Measurements from ENCODE around the gene TUBA8.
"Not testable (repeated sequence)": the region's sequence is repeated elsewhere in the genome, so short reads cannot be mapped to it uniquely, and the experiment has no call there.

TUBA8 gene

DNA sequence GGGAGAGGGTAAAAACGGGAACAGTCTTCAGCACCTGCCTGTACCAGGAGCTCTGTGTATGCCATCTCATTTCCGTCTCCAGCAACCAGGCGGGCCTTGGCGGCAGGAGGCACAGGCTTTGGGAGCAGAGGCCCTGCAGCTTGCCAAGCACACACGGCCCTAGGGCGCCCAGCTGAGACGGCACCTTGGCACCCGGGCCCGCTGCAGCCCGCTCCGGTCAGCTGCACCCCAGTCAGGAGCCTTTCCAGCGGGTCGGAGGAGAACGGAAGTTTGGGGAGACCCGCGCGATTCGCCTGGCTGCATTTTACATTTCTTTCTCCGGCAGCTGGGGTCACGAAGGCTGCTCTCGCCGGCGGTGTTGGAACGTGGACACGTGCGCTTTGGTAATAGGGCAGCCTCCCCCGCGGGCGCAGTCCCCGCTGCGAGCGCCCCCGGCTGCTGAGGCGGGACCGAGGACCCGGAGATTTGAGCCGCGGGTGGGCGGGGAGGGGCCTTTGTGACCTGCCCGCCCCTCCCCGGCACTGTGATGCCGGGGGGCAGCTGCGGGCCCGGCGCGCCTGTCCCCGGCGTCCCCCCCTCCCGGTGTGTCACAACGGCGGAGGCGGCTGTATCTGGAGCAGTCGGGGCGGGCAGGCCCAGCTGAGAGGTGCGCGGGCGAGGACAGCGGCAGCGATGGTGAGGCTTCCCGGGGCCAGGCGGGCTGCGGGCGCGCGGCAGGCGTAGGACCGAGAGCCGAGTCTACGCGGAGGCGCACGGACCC lies at the start of gene TUBA8:
Gene TUBA8 (plus strand): TSS at position 616 of the 760 bp plus-strand sequence. CDS start 57 bp downstream, at position 673.
- DNase-seq = peak; percentile 54

GRCh38 chr22:18062421-18062820 lies 48.2 kb upstream of the TUBA8 start:
- DNase-seq = no peak

DNA sequence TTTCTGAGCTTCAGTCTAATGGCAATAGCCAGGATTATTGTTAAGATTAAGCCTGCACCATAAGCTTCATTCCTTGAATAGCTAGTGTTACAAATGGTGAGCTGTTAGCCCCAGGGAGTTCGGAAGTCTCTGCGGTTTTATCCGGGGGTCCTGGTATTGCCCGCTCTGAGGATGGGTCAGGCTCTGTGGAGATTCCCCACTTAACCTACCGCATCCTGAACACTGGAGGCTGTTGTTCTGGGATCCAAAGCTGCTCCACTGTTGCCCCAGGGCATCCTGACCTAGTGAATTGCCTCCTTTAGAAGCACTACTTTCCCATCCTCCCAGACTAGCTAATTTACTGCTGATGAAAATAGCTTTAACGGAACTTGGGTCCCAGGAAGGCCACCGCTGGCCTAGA lies 47.3 kb upstream of the TUBA8 start:
- no peak for DNase-seq

DNA sequence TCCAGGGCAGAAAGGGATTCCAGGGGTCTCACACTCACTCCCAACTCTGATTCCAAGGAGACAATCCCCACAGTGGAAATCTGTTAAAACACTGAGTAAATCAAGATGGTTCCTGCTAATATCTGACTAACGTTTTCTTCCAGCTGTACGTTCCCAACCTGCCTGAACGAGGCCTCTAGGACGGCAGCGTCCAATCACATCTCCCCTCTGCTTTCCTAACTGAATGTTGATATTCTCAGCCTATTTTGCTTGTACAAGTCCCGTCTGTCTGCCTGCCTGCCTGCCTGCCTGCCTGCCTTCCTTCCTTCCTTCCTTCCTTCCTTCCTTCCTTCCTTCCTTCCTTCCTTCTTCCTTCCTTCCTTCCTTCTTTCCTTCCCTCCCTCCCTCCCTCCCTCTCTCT lies 46.9 kb upstream of the TUBA8 start:
- DNase-seq = not testable (repeated sequence)

GRCh38 chr22:18064636-18065035 lies 46.0 kb upstream of the TUBA8 start:
- no peak for DNase-seq

- no peak for DNase-seq
Observed at GRCh38 chr22:18065256-18065655, 45.4 kb upstream of the TUBA8 start.

DNA sequence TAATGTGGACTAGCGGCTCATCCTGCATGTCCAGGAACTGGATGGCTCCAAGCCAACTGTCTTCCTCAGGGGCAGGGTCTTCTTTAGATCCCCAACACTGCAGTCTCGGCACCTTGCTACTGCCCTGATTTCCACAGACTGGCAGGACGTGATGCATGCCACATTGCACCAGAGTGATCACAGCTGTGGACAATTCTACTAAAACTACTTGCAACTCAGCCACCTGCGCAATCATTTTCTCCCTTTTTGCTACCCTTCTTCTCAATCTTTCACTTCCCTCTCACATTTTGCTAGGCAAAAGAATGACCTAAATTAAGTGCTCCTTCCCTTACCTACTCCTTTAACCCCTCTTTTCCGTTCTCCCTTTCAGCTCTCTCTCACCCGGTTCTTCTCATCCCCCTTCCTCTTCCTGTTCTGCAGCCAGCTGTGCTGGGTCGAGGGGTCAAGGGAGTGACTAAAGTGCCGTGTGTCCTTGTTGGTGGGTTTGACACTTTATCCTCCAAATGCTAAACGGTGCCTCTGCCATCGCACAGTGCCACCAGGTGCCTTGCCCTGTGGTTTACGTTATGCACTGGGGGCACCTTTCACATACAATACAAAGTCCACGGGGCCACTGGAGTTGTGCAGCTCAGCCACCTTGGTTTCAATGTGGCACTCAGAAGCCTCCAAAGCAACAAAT lies 44.3 kb upstream of the TUBA8 start:
- no peak for DNase-seq

- DNase-seq = no peak
Observed at GRCh38 chr22:18067121-18067520, 43.5 kb upstream of the TUBA8 start.

- DNase-seq = no peak
Observed at GRCh38 chr22:18067548-18068341, 42.9 kb upstream of the TUBA8 start.

DNA sequence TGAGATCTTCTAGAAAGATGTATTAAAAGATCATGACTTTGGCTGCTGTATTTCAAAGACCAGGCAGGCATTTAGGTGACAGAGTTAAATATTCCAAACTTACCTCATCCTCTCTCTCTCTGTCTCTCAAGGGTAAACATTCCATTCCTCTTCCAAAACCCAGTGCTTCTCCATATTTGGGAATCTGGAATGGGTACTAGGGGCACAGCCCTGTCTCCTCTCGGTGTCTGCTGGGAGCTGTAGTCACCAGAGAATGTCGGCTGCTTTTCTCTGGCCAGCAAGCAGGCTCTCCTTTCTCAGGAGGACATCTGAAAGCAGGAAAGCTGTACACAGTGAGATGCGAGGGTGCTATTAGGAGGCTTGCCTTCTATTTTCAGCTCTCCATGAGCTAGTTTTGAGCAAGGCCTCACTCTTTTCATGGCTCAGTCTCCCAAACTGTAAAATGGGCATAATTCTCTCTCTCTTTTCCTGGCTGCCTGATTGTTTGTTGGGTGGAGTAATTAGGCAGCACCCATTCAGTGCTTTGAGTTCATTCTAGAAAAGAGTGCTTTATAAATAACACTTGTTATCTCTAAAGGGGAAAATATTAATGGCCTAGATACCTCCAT lies 42.1 kb upstream of the TUBA8 start:
- no peak for DNase-seq

DNA sequence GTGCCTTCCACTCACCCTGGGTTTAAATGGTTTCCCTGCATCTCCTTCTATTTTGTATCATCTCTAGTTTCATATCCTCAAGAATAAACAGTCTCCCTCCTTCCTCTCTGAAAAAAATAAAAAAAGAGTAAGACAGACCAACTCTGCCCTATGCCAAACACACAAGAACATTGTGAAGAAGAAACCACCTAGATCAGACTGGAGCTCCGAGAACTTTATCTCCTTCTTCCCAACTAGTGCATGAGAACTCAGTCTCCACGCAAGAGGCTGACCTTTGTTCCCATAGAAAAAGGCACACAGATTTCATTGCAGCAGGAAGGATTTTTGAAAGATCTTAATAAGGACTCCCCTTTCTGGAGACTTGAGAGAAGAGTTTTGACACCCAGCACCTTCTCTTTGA lies 41.6 kb upstream of the TUBA8 start:
- no peak for DNase-seq

- no peak for DNase-seq
Observed at GRCh38 chr22:18070041-18070440, 40.6 kb upstream of the TUBA8 start.

DNA sequence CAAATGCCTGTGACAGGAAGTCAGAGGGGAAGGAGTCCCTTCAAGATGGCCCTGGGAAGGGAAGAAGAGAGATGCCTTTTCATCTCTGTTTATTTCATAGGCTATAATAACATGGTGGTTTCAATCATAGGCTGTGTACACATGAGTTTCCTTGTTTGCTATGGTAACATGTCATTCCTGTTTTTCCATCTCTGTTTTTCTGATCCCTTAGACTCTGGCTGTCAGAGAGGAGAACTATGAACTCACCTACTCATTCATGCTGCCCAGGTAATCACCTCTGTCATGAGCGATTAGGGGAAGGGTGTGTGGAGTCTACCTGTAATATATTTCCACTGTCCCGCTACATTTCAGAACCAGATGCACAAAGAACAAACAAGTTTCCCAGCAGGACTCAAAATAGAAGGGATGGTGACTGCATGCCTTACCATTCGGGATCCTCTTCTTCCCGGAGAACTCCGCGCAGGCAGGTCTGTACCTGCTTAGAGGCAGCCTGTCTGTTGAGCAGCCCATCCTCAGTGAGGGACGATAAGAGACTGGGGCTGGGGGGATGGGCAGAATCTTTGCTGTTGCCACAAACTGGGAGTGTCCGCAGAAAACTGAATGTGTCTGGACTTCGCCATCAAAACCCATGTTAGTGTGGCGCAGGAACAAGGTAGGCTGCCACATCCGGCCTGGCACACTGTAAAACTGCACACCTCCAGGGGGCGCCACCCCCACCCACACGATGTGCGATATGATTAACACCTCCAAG lies 39.9 kb upstream of the TUBA8 start:
- no peak for DNase-seq

DNA sequence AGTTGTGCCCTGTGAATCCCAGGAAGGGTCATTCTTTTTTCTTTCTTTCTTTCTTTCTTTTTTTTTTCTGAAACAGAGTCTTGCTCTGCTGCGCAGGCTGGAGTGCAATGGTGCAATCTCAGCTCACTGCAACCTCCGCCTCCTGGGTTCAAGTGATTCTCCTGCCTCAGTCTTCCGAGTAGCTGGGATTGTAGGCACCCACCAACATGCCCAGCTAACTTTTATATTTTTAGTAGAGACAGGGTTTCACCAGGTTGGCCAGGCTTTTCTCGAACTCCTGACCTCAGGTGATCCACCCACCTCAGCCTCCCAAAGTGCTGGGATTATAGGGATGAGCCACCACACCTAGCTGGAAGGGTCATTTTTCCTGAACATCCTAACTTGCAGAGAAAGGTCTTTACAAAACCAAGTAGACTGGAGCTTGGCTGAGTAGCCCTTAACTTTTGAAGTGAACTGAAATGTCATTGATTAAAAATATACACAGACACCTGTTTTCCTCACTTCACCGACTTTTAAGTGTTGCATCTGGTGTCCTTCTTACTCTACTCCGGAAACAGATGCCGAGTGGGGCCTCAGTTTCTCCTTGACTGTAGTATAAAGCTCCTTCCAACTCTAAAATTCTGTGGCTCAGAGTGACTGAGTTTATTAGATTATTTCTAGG lies 39.2 kb upstream of the TUBA8 start:
- not testable (repeated sequence) for DNase-seq

DNA sequence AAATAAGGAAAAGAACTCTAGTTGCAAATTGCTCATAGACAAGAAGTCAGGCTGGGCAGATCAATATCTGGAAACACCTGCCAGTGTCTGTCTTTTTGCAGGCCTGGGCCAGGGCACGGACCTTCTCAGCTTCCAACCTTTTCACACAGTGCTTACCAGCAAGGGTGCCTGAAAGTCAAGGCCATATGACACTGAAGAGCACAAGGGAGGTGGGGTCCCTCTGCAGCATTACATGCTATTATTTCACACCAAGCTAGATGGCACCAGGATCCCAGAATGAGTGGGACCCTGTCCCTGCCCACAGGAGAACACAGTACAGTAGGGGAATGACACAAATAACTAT lies 38.7 kb upstream of the TUBA8 start:
- no peak for DNase-seq

- no peak for DNase-seq
Observed at GRCh38 chr22:18073467-18073866, 37.1 kb upstream of the TUBA8 start.

- DNase-seq = not testable (repeated sequence)
Observed at GRCh38 chr22:18073927-18074326, 36.7 kb upstream of the TUBA8 start.

DNA sequence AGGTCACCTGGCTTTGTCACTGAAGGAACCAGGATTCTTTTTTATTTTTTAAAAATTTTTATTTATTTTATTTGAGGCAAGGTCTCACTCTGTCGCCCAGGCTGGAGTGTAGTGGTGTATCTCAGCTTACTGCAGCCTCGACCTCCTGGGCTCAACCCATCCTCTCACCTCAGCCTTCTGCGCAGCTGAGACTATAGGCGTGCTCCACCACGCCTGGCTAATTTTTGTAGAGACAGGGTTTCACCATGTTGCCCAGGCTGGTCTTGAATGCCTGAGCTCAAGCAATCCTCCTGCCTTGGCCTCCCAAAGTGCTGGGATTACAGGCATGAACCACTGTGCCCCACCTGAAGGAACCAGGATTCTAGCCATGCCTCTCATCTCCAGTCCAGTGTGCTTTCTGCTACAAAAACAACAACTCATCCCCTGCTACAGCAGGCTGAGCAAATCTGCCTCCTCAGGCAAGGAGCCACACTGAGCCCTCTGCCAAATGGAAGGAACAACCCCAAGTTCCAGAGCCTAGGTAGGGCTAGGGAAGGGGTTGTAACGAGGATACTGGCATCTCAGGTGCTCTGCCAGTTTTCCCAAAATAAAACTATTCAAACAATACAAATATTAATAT lies 35.4 kb upstream of the TUBA8 start:
- no peak for DNase-seq

DNA sequence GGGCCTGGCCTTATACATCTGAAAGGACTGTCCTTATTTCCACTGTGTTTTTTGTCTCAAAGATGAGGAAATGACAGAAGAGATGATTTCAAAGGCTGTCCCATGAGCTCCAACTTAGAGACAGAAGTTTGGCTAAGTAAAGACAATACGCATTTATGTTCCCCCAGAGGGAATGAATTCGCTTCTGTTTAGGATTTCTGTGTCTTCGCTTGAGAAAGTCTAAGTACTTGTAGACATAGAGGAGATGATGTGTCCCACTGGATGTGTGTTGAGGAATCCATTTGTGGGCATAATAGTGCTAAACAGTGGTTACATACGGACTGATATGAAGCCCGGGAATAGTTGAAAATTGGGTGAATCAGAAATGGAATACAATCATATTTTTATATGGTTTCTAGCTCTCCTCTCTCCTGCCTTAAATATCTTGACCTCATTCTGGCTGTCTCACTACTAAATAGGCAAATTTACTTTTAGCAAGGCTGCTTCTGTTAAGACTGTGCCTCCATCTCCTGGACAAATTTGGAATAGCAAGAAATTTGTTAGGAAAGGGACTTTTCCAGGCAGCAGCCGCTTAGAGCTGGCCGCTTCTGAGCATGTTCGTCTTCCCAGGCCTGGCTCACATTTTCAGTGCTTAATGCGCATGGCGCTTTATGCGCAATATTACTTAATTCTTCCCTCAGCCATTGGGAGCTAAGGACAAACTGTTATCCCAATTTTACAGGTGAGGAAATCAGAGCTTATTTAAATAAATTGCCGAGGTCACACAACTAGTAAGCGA lies 34.7 kb upstream of the TUBA8 start:
- DNase-seq = no peak

- no peak for DNase-seq
Observed at GRCh38 chr22:18077087-18077638, 33.4 kb upstream of the TUBA8 start.
